GM23248 (cell line): ENCODE results near the gene WDR73.

Experiments
- EZH2 ChIP-seq: fragments of 200-600 bp; sonication (generic); IDR thresholded peaks from 2 replicates; pipeline ENCODE4 v1.6.1; 2018; ENCODE audit warnings: antibody characterized with exemption, mild to moderate bottlenecking; ENCODE audit not compliant: insufficient read depth, poor library complexity, severe bottlenecking
- EZH2phosphoT487 ChIP-seq: fragments of 200-600 bp; sonication (generic); IDR thresholded peaks from 2 replicates; pipeline ENCODE4 v1.6.1; 2018; ENCODE audit warnings: antibody characterized with exemption, moderate library complexity, mild to moderate bottlenecking, low read depth; ENCODE audit not compliant: insufficient read depth

GRCh38 chr15:84658080-84658787 is 4.2 kb upstream of the WDR73 start, which contains the start of gene NMB:
- TF ChIP-seq EZH2: no peak
- TF ChIP-seq EZH2phosphoT487: no peak
